CD14-positive monocyte (primary cell): Measurements from ENCODE around the gene ROBO1. TPM values are rescaled to one million over a fixed set of nuclear protein-coding genes. Genes with fewer than 3 reads are reported as not detected.

Experiments used
- DNase-seq, 3 donors: peaks; one replicate each; pipeline ENCODE4 v3.0.0-alpha.2; 2011 to 2022
- H2AFZ ChIP-seq: 2 replicates; pipeline ENCODE4 v1.6.0; 2012; ENCODE audit warnings: mild to moderate bottlenecking, low read depth, low read length, inconsistent platforms; ENCODE audit not compliant: insufficient read depth, poor library complexity, severe bottlenecking
- H3K27ac ChIP-seq, 2 donors: 1 replicate in 1 of 2; 2 replicates in 1 of 2; pipeline ENCODE4 v1.5.1; 2012 to 2013; ENCODE audit warnings: low read length in 2 of 2, control low read depth in 1 of 2, inconsistent platforms in 1 of 2, low read depth in 1 of 2, mild to moderate bottlenecking in 1 of 2
- H3K27me3 ChIP-seq, 2 donors: one replicate each; pipeline versions ENCODE4 v1.6.0 to v1.6.1; 2011 to 2013; ENCODE audit warnings: low read length in 2 of 2; ENCODE audit not compliant: control insufficient read depth in 2 of 2, insufficient read depth in 2 of 2
- H3K36me3 ChIP-seq, 2 donors: replicated peaks in 1 of 2; 1 replicate in 1 of 2; 2 replicates in 1 of 2; pipeline versions ENCODE4 v1.5.1 to v1.6.1; 2012 to 2013; ENCODE audit warnings: low read length in 2 of 2, control low read depth in 1 of 2, inconsistent platforms in 1 of 2, mild to moderate bottlenecking in 1 of 2; ENCODE audit not compliant: insufficient read depth in 2 of 2, control insufficient read depth in 1 of 2
- H3K4me1 ChIP-seq, 2 donors: 1 replicate in 1 of 2; 2 replicates in 1 of 2; pipeline versions ENCODE4 v1.5.1 to v1.6.1; 2012 to 2013; ENCODE audit warnings: low read length in 2 of 2, control low read depth in 1 of 2, inconsistent platforms in 1 of 2, mild to moderate bottlenecking in 1 of 2, moderate library complexity in 1 of 2; ENCODE audit not compliant: insufficient read depth in 2 of 2, control insufficient read depth in 1 of 2
- H3K4me2 ChIP-seq: replicated peaks from 2 replicates; pipeline ENCODE3; 2012; ENCODE audit warnings: low read length, moderate library complexity, mild to moderate bottlenecking; ENCODE audit not compliant: poor library complexity, severe bottlenecking; ENCODE audit errors: extremely low read depth
- H3K4me3 ChIP-seq, 3 experiments: fragments of 200-600 bp in 1 of 3; sonication (generic) in 1 of 3; replicated peaks in 1 of 3; 1 replicate in 2 of 3; 2 replicates in 1 of 3; pipeline ENCODE4 v1.5.1; 2011 to 2013; ENCODE audit warnings: low read length in 3 of 3, mild to moderate bottlenecking in 3 of 3, control low read depth in 2 of 3, low read depth in 2 of 3, inconsistent platforms in 1 of 3, moderate library complexity in 1 of 3
- H3K79me2 ChIP-seq: 2 replicates; pipeline ENCODE4 v1.6.0; 2012; ENCODE audit warnings: mild to moderate bottlenecking, control low read depth, inconsistent platforms, low read length, moderate library complexity; ENCODE audit not compliant: insufficient read depth
- H3K9ac ChIP-seq: 2 replicates; pipeline ENCODE4 v1.6.0; 2017; ENCODE audit warnings: low read length, mild to moderate bottlenecking; ENCODE audit not compliant: insufficient read depth, poor library complexity, severe bottlenecking
- H3K9me3 ChIP-seq, 2 donors: replicated peaks in 1 of 2; 1 replicate in 1 of 2; 2 replicates in 1 of 2; pipeline versions ENCODE4 v1.5.1 to v1.6.1; 2012 to 2013; ENCODE audit warnings: low read length in 2 of 2, control low read depth in 1 of 2; ENCODE audit not compliant: control insufficient read depth in 1 of 2, insufficient read depth in 1 of 2
- H4K20me1 ChIP-seq: 2 replicates; pipeline ENCODE4 v1.6.0; 2012; ENCODE audit warnings: mild to moderate bottlenecking, low read length, control low read depth, moderate library complexity; ENCODE audit not compliant: insufficient read depth
- H3K27ac Mint-ChIP-seq, 7 donors: one replicate each; pipeline ENCODE4 v1.8.0; 2020; ENCODE audit warnings: mild to moderate bottlenecking in 7 of 7, mixed read lengths in 7 of 7, moderate library complexity in 6 of 7, inconsistent platforms in 2 of 7
- H3K27me3 Mint-ChIP-seq, 3 donors: one replicate each; pipeline ENCODE4 v1.8.0; 2021 to 2022; ENCODE audit warnings: low read depth in 3 of 3, mild to moderate bottlenecking in 3 of 3, mixed read lengths in 3 of 3, moderate library complexity in 3 of 3, inconsistent platforms in 1 of 3
- H3K36me3 Mint-ChIP-seq, 2 donors: one replicate each; pipeline ENCODE4 v1.8.0; 2020; ENCODE audit warnings: mixed read lengths in 2 of 2, inconsistent platforms in 1 of 2, mild to moderate bottlenecking in 1 of 2
- H3K4me1 Mint-ChIP-seq: one replicate; pipeline ENCODE4 v1.8.0; 2020; ENCODE audit warnings: mild to moderate bottlenecking, mixed read lengths
- H3K4me3 Mint-ChIP-seq, 2 donors: one replicate each; pipeline ENCODE4 v1.8.0; 2020; ENCODE audit warnings: mild to moderate bottlenecking in 2 of 2, mixed read lengths in 2 of 2, moderate library complexity in 1 of 2
- H3K9me3 Mint-ChIP-seq, 7 donors: one replicate each; pipeline ENCODE4 v1.8.0; 2020 to 2022; ENCODE audit warnings: mixed read lengths in 7 of 7, mild to moderate bottlenecking in 6 of 7, moderate library complexity in 6 of 7, inconsistent platforms in 2 of 7
- WGBS: methylation state at CpG from one replicate; pipeline ENCODE4 v1.1.5; 2013; ENCODE audit warnings: missing lambda C conversion rate; ENCODE audit not compliant: insufficient coverage; 5-methylcytosine and 5-hydroxymethylcytosine counted together
- intact Hi-C, 2 donors: fragments of 100-400 bp; cut with micrococcal nuclease; formaldehyde crosslinking; loops; one replicate each; pipeline versions ENCODE4 v1.15.0 to v1.15.1; 2023
- polyA plus RNA-seq, 3 donors: library from polyadenylated mRNA; depleted of rRNA in 1 of 3; unstranded in 2 of 3; stranded (reverse) in 1 of 3; fragments of 300-500 nt in 2 of 3; fragments of >200 nt in 1 of 3; fragmentation: Illumina TruSeq in 2 of 3; gene quantifications; 1 replicate in 2 of 3; 2 replicates in 1 of 3; pipeline ENCODE4 v1.2.3, GENCODE V29; 2012 to 2021
- TF ChIP-seq, protein P1 (sequence below): fragments of 200-600 bp; IDR thresholded peaks from one replicate; pipeline ENCODE4 v1.8.0; 2022; ENCODE audit warnings: antibody characterized with exemption, mild to moderate bottlenecking

Gene ROBO1
- polyA plus RNA-seq, 3 donors, result 0.09 to 0.10 TPM; not detected in 1

DNA sequence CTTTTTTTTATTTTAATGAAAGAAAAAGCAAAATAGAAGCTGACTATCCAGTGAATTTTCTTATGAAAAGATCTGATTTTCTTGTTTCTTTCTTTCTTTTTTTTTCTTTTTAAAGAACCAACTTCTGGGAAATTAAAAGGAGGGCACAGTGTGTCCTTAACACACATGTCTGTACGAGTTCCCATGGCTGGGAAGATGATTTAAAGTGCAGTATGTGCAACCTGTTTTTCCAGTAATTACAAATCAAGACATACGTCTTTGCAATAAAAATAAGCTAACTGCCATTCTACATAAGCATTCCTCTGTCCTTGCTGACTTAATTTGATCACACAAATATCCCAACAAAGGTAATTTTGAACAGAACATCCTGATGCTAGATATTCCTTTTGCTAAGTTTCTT is 416.1 kb downstream of the ROBO1 start:
- H3K36me3 ChIP-seq, result no peaks in the 10 kb centered on the region
- H3K9ac ChIP-seq, result no peak overlapping the region
- DNase-seq, result no peak
- no peak overlapping the region for H2AFZ ChIP-seq
- 100% methylated on average over 1 of the region's 2 CpGs for WGBS
- H3K27me3 ChIP-seq, result no peaks in the 10 kb centered on the region
- H3K4me3 ChIP-seq, result no peak overlapping the region
- H3K4me3 Mint-ChIP-seq, result no peak overlapping the region
- H3K27me3 Mint-ChIP-seq, result peaks cover 0 to 3% (median 0%) of the 10 kb centered on the region in 3 donors
- H3K4me1 Mint-ChIP-seq, result no peaks in the 10 kb centered on the region
- H3K9me3 ChIP-seq, result no peaks in the 10 kb centered on the region
- no peak overlapping the region for H3K27ac ChIP-seq
- TF ChIP-seq, protein P1, sequence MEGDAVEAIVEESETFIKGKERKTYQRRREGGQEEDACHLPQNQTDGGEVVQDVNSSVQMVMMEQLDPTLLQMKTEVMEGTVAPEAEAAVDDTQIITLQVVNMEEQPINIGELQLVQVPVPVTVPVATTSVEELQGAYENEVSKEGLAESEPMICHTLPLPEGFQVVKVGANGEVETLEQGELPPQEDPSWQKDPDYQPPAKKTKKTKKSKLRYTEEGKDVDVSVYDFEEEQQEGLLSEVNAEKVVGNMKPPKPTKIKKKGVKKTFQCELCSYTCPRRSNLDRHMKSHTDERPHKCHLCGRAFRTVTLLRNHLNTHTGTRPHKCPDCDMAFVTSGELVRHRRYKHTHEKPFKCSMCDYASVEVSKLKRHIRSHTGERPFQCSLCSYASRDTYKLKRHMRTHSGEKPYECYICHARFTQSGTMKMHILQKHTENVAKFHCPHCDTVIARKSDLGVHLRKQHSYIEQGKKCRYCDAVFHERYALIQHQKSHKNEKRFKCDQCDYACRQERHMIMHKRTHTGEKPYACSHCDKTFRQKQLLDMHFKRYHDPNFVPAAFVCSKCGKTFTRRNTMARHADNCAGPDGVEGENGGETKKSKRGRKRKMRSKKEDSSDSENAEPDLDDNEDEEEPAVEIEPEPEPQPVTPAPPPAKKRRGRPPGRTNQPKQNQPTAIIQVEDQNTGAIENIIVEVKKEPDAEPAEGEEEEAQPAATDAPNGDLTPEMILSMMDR, result no peak
- H3K27ac Mint-ChIP-seq, result no peak overlapping the region
- H3K4me1 ChIP-seq, result no peaks in the 10 kb centered on the region
- H4K20me1 ChIP-seq, result no peaks in the 10 kb centered on the region
- intact Hi-C loops, result no loop called here
- no peaks in the 10 kb centered on the region for H3K79me2 ChIP-seq
- no peaks in the 10 kb centered on the region for H3K9me3 Mint-ChIP-seq
- H3K4me2 ChIP-seq, result no peak overlapping the region
- no peaks in the 10 kb centered on the region for H3K36me3 Mint-ChIP-seq

DNA sequence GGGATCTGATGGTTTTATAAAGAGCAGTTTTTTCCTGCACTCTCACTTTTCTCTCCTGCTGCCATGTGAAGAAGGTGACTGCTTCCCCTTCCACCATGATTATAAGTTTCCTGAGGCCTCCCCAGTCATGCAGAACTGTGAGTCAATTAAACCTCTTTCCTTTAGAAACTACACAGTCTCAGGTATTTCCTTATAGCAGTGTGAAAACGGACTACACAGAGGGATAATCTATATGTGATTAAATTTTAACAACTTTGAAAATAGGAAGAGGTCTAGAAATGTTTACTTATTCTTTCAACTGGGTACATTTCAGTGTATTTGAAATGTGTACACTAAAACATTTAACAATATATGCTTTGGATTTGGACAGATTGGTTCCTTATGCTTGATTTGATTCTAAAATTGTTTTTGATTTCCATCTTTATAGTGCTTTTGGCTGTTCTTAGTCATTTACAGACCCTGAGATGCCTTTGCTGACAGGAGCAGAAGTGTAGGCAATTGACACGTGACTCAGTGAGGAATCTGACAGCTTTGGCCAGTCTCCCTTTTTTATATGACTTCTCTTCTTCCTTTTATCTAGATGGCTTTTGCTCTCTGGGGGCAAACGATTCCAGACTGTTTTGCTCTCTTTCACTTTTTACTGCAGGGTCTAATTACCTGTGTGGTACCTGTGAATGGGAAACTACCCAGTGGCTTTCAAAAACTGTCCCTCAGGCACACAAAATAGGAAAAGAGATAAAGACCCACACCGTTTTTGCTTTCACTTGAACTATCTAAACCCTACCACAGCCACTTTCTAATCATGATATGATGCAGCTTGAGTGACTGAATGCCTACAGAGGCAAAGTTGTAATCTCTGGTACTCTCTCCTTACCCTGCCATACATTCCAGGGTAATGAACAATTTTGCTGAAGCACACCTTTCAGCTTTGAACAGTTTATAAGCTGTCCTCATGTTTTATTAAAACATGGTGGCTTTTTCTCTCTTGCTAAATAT is 422.6 kb downstream of the ROBO1 start:
- no peaks in the 10 kb centered on the region for H3K4me1 ChIP-seq
- no peaks in the 10 kb centered on the region for H3K9me3 ChIP-seq
- H3K9ac ChIP-seq, result no peak overlapping the region
- DNase-seq, result no peak
- WGBS, result 50% methylated on average over 2 of the region's 4 CpGs
- H3K27me3 ChIP-seq, result no peaks in the 10 kb centered on the region
- H3K4me1 Mint-ChIP-seq, result no peaks in the 10 kb centered on the region
- no peak overlapping the region for H2AFZ ChIP-seq
- H3K27me3 Mint-ChIP-seq, result peaks cover 0 to 3% (median 0%) of the 10 kb centered on the region in 3 donors
- H3K36me3 Mint-ChIP-seq, result no peaks in the 10 kb centered on the region
- H3K4me3 Mint-ChIP-seq, result no peak overlapping the region
- no peaks in the 10 kb centered on the region for H3K36me3 ChIP-seq
- H3K9me3 Mint-ChIP-seq, result no peaks in the 10 kb centered on the region
- H3K4me2 ChIP-seq, result no peak overlapping the region
- no peak overlapping the region for H3K27ac ChIP-seq
- H4K20me1 ChIP-seq, result no peaks in the 10 kb centered on the region
- intact Hi-C loops, result no loop called here
- TF ChIP-seq, protein P1, result no peak
- no peak overlapping the region for H3K4me3 ChIP-seq
- no peaks in the 10 kb centered on the region for H3K79me2 ChIP-seq
- H3K27ac Mint-ChIP-seq, result no peak overlapping the region
